ENCODE measurements around the gene FAM241A. TPM values are rescaled to one million over a fixed set of nuclear protein-coding genes. Genes with fewer than 3 reads are reported as not detected.

Gene FAM241A
- total RNA-seq, 1 donor from 2014 or later, result 6.5 TPM

Other genes with a start within 250 kb of the FAM241A start
- gene AP1AR, start 86.3 kb downstream of the FAM241A start, total RNA-seq, result 119 TPM
- gene TIFA, start 140.4 kb downstream of the FAM241A start, total RNA-seq, result 7.3 TPM
- 4.9 TPM for gene ALPK1, start 151.9 kb downstream of the FAM241A start, total RNA-seq

All from frontal cortex (tissue), 1 donor.